Measurements from ENCODE around the gene ZBTB2. TPM values are rescaled to one million over a fixed set of nuclear protein-coding genes. Genes with fewer than 3 reads are reported as not detected.

The ZBTB2 gene
- total RNA-seq, 1 donor from 2014 or later: 9.2 TPM

DNA sequence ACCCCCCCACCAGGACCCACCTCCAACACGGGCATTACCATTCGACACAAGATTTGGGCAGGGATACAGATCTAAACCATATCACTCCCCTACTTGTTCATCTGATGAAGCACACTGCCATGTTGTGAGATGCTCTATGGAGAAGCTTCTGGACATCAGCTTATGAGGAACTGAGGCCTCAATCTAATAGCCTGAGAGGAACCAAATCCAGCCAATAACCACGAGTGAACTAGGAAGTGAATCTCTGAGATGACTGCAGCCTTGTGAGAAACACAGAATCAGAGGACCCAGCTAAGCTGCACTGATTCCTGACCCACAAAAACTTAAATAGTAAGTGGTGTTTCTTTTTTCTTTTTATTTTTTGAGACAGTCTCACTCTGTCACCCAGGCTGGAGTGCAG, 21.6 kb upstream of the ZBTB2 start:
- no peak for TF ChIP-seq CTCF (IDR thresholded peaks at IDR 0.05; ENCODE audit: insufficient read depth, low read length, severe bottlenecking)
- no peak for FAIRE-seq
- peaks cover 6% of the 10 kb centered on the region for H3K36me3 ChIP-seq (ENCODE audit: control insufficient read depth, insufficient read depth, low read length)

GRCh38 chr6:151409679-151410078, 18.3 kb upstream of the ZBTB2 start:
- DNase-seq (ENCODE audit: low read depth) (no peak), FAIRE-seq (no peak)
- Histone ChIP-seq H3K4me3 (ENCODE audit: low read depth, low read length) (no peak overlapping the region), H3K27me3 (ENCODE audit: control insufficient read depth, insufficient read depth, low read length) (no peaks in the 10 kb centered on the region), H3K36me3 (ENCODE audit: control insufficient read depth, insufficient read depth, low read length) (peaks cover 6% of the 10 kb centered on the region)
- no peak for TF ChIP-seq CTCF (IDR thresholded peaks at IDR 0.05; ENCODE audit: insufficient read depth, low read length, severe bottlenecking)

More for the DNA sequence above, 21.6 kb upstream of the ZBTB2 start:
- no peak overlapping the region for H3K4me3 ChIP-seq (ENCODE audit: low read depth, low read length)
- no peaks in the 10 kb centered on the region for H3K27me3 ChIP-seq (ENCODE audit: control insufficient read depth, insufficient read depth, low read length)
- no peak for DNase-seq (ENCODE audit: low read depth)

DNA sequence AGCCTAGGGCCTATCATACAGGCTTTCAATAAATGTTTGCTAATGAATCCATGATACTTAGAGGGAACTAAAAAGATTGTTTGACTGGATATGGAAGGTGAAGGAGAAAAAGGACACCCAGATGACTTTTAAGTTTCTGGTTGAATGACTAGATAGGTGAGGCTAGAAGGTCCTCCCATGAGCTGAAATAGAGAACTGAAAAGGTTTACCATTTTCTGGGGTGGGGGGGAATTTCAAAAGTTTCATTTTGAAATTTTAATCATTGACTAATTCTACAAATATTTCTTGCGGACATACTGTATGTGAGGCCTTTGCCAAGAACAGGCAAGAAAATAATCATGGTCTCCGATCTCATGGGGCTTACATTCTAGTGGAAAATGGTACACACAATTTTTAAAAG, 17.9 kb upstream of the ZBTB2 start:
- Histone ChIP-seq H3K4me3 (ENCODE audit: low read depth, low read length) (no peak overlapping the region), H3K36me3 (ENCODE audit: control insufficient read depth, insufficient read depth, low read length) (peaks cover 6% of the 10 kb centered on the region), H3K27me3 (ENCODE audit: control insufficient read depth, insufficient read depth, low read length) (no peaks in the 10 kb centered on the region)
- FAIRE-seq (no peak), DNase-seq (ENCODE audit: low read depth) (no peak)
- no peak for TF ChIP-seq CTCF (IDR thresholded peaks at IDR 0.05; ENCODE audit: insufficient read depth, low read length, severe bottlenecking)

DNA sequence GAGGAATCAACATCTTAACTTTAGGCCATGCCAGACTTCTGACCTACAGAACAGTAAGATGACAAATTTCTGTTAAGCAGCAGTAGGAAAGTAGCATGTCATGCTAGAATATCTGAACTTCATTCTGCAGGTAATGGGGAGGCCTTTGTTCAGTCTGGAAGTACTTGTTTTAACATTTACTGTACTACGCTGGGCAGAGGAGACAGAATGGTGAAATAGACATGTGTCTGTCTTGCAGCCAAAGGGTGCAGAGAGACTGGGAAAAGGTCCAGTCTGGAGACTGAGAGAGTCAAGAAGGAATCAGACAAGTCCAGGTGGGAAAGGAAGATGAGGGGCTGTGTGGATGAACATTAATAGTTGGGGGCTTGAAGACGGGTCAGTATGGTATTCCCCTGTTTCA, 17.5 kb upstream of the ZBTB2 start:
- peaks cover 6% of the 10 kb centered on the region for H3K36me3 ChIP-seq (ENCODE audit: control insufficient read depth, insufficient read depth, low read length)
- no peak for TF ChIP-seq CTCF (IDR thresholded peaks at IDR 0.05; ENCODE audit: insufficient read depth, low read length, severe bottlenecking)
- H3K27me3 ChIP-seq (ENCODE audit: control insufficient read depth, insufficient read depth, low read length): no peaks in the 10 kb centered on the region
- H3K4me3 ChIP-seq (ENCODE audit: low read depth, low read length): no peak overlapping the region
- FAIRE-seq (no peak), DNase-seq (ENCODE audit: low read depth) (no peak)

GRCh38 chr6:151403919-151404308, 12.6 kb upstream of the ZBTB2 start:
- FAIRE-seq (no peak), DNase-seq (ENCODE audit: low read depth) (no peak)
- Histone ChIP-seq H3K36me3 (ENCODE audit: control insufficient read depth, insufficient read depth, low read length) (peaks cover 1% of the 10 kb centered on the region), H3K27me3 (ENCODE audit: control insufficient read depth, insufficient read depth, low read length) (no peaks in the 10 kb centered on the region), H3K4me3 (ENCODE audit: low read depth, low read length) (no peak overlapping the region)
- TF ChIP-seq CTCF (IDR thresholded peaks at IDR 0.05; ENCODE audit: insufficient read depth, low read length, severe bottlenecking): no peak

GRCh38 chr6:151402228-151402627, 10.9 kb upstream of the ZBTB2 start:
- no peak for TF ChIP-seq CTCF (IDR thresholded peaks at IDR 0.05; ENCODE audit: insufficient read depth, low read length, severe bottlenecking)
- Histone ChIP-seq H3K4me3 (ENCODE audit: low read depth, low read length) (no peak overlapping the region), H3K36me3 (ENCODE audit: control insufficient read depth, insufficient read depth, low read length) (peaks cover 4% of the 10 kb centered on the region), H3K27me3 (ENCODE audit: control insufficient read depth, insufficient read depth, low read length) (no peaks in the 10 kb centered on the region)
- no peak for DNase-seq (ENCODE audit: low read depth)
- FAIRE-seq: no peak
